Activated CD8-positive, alpha-beta memory T cell treated with anti-CD3 and anti-CD28 coated beads, Interleukin-2, amount 50 U/mL, for 24 hours (primary cell): ENCODE data around the gene TMEM25.
"Not testable (repeated sequence)": the region's sequence is repeated elsewhere in the genome, so short reads cannot be mapped to it uniquely, and the experiment has no call there.

Source experiments
- DNase-seq: peaks from one replicate; pipeline ENCODE4 v3.0.0-alpha.2; 2020; ENCODE audit errors: extremely low read depth

The TMEM25 gene

GRCh38 chr11:118532852-118533768 is 2.1 kb downstream of the TMEM25 start:
- no peak for DNase-seq

GRCh38 chr11:118533769-118534729 is 3.1 kb downstream of the TMEM25 start:
- no peak for DNase-seq

- no peak for DNase-seq
Observed at GRCh38 chr11:118535261-118535660, 4.3 kb downstream of the TMEM25 start.

GRCh38 chr11:118536726-118537125 is 5.7 kb downstream of the TMEM25 start:
- DNase-seq: no peak

- DNase-seq: no peak
Observed at GRCh38 chr11:118537409-118537980, 6.5 kb downstream of the TMEM25 start.

DNA sequence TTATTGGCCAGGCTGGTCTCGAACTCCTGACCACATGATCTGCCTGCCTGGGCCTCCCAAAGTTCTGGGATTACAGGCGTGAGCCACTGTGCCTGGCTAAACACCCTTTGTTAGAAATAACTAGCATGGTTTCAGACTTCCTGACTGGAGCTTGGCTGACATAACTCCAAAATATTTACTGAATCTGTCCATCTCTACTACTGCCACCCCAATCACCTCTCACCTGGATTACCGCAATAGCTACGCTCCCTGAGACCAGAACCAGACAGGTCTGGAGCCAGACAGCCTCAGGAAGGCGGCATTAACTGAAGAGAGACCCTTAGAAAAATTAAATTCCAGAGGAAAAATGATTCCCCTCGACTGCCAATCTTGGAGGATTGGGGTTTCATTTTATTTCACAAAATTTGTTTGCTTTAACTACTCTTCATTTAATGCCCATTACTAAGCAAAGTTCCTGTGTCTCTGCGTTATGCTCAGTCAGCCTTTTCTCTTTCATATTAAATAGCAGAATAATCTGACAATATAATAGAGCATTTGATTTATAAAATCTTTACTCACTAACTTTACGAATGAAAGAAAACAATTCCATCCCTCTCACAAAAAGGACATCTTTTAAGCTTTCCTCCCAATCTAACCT is 13.1 kb downstream of the TMEM25 start:
- no peak for DNase-seq

DNA sequence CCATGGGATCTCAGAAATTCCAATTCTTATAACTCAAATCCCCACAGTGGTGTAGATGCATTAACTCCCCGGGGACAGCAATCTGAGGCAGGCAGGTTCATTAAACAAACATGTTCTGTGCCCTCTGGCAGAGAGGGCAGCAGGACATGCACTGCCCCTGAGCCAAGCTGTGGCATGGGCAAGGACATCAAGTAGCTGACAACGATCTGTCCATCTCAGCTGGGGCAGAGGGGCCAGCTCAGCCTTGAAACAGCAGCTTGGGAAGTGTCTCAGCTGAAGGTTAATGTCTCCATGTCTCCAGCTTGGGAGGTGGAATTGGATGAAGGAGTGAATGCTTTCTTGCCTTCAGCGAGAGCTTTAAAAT is 13.6 kb downstream of the TMEM25 start:
- no peak for DNase-seq

GRCh38 chr11:118545533-118545932 is 14.5 kb downstream of the TMEM25 start:
- no peak for DNase-seq

DNA sequence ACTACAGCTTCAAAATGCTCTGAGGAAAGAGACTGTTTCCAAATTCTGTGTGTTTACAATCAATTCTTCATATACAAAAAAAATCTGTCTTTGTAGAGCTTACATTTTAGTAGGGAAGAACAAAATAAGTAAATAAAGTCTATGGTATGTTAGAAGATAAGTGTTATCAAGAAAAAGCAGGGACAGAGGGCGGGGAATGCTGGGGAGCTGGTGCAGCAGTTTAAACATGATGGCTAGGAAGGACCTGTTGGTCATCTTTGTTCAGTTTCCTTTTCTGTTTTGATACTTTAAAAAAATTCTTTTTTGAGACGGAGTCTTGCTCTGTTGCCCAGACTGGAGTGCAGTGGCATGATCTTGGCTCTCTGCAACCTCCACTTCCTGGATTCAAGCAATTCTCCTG is 16.1 kb downstream of the TMEM25 start:
- no peak for DNase-seq

- DNase-seq: no peak
Observed at GRCh38 chr11:118552341-118552740, 21.3 kb downstream of the TMEM25 start.

- no peak for DNase-seq
Observed at GRCh38 chr11:118560806-118561205, 29.8 kb downstream of the TMEM25 start.

- DNase-seq: no peak
Observed at GRCh38 chr11:118565051-118565450, 34.1 kb downstream of the TMEM25 start.

GRCh38 chr11:118569670-118570069 is 38.7 kb downstream of the TMEM25 start:
- DNase-seq: no peak

DNA sequence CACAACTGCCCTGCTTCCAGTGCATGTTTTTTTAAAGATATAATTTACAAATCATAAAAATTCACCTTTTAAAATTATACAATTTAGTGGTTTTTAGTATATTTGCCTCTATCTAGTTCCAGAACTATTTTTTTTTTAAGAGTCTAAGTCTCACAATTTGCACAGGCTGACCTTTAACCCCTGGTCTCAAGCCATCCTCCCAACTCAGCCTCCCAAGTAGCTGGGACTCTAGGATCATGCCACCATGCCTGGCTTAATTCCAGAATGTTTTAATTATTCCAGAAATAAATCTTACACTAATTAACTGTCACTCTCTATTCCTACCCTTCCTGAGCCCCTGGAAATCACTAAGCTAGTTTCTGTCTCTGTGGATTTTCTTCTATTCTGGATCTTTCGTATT is 39.8 kb downstream of the TMEM25 start:
- DNase-seq: no peak

DNA sequence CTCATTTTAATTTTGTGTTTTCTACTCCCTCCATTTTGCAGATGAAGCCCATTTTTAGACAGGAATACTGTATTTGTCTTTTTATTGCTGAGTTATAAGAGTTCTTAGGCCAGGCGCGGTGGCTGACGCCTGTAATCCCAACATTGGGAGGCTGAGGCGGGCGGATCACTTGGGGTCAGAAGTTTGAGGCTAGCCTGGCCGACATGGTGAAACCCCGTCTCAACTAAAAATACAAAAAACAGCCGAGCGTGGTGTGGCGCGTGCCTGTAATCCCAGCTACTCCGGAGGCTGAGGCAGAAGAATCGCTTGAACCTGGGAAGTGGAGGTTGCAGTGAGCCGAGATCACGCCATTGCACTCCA is 40.7 kb downstream of the TMEM25 start:
- DNase-seq: not testable (repeated sequence)

DNA sequence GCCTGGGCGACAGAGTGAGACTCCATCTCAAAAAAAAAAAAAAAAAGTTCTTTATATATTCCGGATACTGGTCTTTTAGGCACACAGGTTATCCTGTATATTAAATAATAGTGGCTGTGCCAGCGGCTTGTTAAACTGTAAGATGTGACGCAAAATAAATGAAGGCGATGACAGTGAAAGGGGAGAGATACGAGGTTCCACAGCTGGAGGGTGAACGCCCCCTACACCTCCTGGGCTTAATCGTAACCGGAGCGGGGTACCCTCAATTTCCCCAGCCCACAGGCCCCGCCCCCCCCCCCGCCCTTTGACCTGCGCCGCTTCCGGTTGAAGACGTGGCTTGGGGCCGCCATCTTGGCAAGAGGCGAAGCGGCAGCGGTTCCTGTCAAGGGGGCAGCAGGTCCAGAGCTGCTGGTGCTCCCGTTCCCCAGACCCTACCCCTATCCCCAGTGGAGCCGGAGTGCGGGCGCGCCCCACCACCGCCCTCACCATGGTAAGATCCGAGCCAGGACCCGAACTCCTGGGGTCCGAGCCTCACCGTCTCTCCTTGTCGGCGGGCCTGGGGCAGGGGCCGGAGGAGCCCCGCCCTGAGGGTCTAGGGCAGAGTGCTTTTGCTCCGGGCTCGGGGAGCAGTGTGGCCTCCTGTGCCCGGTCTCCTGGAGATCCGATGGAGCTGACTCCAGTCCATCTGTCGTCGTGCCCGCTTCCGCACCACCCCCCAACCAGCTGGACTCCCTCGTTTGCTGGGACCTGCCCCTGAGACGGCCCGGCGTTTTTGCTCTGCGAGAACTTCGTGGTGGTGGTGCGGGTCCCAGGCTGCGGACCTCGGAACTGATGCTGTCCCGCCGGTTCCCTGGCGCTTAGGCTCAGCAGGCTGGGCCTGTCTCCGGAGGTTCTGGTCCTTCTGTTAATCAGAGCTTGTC is 41.3 kb downstream of the TMEM25 start, which contains the start of gene ARCN1:
TSS of gene ARCN1 (plus strand) at position 349 of the 920 bp plus-strand sequence. CDS start at position 488, 139 bp downstream.
- DNase-seq: peak; percentile 49

DNA sequence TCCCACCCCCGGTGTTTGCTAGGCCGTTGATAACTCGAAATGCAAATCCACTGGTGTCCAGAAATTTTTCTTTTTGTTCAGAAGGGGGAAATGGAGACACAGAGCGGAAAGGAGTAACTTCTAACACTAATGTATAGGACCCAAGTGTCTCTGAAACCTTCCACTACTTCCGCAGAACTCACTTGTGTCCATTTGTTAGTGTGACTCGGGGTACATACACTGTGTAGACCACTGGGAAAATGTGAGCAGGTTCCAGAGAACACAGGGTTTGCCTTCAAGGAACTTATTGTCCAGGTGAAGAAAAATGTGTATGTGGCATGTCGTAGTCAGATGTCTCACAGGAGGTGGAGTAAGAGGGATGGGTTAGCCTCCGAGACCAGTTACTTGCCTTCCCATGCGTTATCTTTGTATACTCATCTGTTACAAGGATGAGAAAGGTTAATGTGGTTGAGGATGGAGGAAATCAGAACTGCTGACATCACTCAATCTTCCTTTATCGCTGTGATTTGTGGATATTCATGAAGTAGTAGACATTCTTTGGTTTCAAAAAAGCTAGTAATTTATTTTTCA is 42.1 kb downstream of the TMEM25 start:
- DNase-seq: no peak

DNA sequence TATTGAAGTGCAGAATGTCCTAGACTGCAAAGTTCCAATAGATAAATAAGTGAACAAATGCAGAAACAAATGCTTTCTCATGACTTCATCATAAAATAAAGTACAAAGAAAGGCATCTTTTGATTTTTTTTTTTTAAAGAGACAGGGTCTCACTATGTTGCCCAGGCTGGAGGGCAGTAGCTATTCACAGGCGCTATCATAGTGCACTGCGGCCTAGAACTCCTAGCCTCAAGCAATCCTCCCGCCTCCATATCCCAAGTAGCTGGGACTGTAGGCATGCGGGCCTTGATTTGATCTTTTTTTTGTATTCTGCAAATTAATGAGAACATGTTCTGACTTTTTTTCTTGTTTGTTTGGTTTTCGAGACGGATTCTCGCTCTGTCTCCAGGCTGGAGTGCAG is 43.6 kb downstream of the TMEM25 start:
- DNase-seq: no peak

GRCh38 chr11:118577995-118578394 is 47.0 kb downstream of the TMEM25 start:
- DNase-seq: not testable (repeated sequence)

DNA sequence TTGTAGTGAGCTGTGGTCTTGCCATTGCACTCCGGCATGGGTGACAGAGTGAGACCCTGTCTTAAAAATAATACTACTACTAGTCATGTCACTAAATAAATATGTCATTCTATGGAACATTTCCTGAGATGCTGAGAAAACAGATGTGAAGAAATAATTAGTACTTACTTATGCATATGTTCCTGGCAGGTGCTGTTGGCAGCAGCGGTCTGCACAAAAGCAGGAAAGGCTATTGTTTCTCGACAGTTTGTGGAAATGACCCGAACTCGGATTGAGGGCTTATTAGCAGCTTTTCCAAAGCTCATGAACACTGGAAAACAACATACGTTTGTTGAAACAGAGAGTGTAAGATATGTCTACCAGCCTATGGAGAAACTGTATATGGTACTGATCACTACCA is 50.1 kb downstream of the TMEM25 start:
- DNase-seq: no peak
